GM21381 (cell line): ENCODE data around the gene TMEM170B.

Experiments used
- ATAC-seq: cut with Tn5 transposase; IDR thresholded peaks from one replicate; pipeline ENCODE4 v1.9.1; 2021; ENCODE audit warnings: mild to moderate bottlenecking, moderate library complexity; ENCODE audit not compliant: unreplicated experiment

The TMEM170B gene

DNA sequence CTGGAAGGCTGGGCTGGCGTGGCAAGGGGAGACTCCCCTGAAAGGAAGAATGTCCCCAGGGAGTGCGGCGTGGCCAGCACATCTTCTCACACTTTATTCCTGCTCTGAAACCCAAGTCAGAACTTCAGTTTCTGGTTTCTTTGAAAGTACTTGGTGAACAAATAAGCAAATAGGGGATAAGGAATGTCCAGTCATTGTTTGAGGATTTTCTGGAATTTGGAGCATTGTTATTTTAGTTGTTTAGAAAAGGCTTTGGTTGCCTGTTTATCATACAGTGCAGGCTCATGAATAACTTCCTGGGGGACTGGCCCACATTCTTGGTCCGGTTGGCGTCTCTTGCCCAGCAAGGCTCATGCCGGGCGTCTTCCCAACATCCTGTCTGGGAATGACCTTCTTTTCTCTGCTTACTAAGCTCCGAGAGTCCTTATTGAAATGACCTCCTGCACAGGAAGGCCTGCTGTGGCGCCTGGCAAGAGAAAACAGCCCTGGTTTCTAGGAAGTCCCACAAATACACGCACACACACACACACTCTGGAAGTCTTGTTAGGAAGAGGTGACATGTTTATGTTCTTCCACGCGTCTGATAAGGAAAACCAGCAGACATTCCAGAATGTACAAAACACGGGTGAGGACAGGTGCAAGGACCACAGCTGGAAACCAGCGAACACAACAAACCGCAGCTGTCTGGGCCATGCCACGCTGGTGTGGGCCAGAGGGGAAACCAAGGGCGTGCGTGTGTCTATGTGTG lies 71.9 kb downstream of the TMEM170B start:
- ATAC-seq: no peak

GRCh38 chr6:11613336-11613735 lies 75.8 kb downstream of the TMEM170B start:
- no peak for ATAC-seq

DNA sequence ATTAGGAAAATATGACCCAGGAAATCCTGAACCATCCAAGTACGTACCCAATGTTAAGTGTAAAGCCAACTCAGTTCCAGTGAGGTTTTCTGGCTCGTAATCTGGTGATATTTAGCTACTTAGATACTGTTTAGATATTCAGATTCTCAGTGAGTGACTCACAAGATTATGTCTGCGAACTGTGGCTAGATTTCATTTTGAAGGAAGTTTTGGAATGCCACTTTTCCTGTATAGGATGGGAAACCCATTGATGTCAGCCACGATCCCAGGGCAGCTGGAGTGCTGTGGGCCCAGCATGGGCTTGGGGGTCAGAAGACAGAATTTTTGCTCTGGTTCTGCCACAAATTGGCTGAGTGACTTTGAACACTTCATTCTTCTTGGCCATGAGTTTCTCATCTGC lies 76.3 kb downstream of the TMEM170B start:
- ATAC-seq: no peak

GRCh38 chr6:11614534-11615213 lies 77.1 kb downstream of the TMEM170B start:
- no peak for ATAC-seq

DNA sequence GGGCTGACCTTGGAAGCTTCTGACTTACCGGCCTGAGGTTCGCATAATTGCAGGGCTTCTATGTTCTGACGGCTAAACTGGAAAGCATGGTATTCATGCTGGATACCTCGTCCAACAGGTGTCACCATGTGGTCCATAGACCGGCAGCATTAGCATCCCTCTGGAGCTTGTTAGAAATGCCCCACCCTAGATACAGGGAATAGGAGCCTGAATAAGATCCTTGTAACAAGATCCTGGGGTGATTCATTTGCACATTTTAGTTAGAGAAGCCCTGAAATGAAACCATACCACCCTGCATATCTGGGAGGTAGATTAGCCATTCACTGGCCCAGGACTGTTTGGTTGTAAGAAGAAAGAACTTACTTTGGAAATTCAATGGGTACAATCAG lies 77.7 kb downstream of the TMEM170B start:
- no peak for ATAC-seq

DNA sequence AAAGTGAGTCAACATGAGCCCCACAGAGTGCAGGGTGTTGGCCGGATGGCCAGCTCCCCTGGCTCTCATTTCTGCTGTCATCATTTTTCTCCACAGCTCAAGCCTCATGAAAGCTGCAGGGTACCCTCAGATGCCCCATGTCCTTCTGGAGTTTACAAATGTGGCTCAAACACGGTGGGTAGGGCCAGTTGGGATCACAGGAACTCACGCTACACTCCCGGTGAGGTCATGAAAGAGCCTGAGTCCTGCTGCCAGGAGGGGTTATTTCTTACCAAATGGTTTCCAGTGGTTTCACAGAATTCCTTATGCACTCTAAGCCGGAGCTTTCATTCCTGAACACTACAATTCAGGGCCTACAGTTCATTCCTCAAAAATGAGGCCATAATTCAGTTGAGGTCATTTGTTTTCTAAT lies 78.7 kb downstream of the TMEM170B start:
- ATAC-seq: no peak

GRCh38 chr6:11618533-11618932 lies 81.0 kb downstream of the TMEM170B start:
- ATAC-seq: no peak

DNA sequence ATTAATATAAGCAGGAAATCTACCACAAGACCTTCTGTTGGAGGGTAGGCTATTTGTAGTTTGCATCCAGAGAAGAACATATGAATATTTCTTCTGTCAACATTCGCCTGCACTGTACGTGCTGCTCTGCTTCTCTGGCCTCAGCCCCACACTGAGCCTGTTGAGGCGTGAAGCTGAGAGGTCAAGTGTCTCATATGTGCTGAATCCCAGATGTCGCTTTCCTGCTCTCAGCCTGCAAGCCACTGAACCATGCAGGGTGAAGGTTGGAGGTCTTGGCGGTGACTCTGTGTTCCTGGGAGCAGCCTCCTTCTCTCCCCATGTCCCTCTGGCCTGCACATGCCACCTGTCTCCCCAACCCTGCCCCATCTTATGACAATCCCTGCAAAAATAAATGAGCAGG lies 83.6 kb downstream of the TMEM170B start:
- ATAC-seq: no peak

GRCh38 chr6:11622156-11622555 lies 84.6 kb downstream of the TMEM170B start:
- no peak for ATAC-seq

DNA sequence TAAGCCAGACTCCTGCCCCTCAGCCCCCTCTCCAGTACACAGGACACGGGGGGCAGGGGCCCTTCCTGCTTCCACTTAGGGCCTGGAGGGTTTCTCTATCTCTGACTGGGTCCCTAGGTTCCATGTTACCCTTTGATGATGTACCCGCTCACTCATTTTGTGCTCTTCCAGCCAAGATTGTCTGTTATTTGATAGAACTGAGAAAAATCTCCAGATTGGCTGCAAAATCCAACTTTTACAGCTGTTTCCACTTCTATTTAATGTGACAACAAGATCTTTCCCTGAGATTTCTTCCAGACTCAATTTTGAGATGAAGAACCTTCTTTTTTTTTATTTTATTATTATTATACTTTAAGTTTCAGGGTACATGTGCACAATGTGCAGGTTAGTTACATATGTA lies 85.7 kb downstream of the TMEM170B start:
- ATAC-seq: no peak

DNA sequence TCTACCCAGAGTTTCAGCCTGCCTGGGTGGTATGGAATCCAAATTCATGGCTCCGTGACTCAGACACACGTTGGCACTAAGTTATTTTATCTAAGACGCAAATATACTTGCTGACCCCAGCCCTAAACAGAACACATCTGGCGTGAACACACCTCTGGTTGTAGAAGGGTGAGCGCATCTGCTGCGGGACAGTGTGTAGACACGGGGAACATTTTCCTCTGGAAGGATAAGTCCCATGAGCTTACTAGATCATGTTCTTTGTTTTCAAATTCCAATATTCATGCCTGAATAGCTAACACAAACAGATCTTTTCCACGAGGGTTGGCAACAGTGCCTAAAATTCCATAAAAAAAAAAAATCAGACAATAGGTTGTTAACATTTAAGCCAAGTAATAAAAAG lies 87.8 kb downstream of the TMEM170B start:
- ATAC-seq: no peak

GRCh38 chr6:11626356-11626755 lies 88.8 kb downstream of the TMEM170B start:
- ATAC-seq: no peak

GRCh38 chr6:11628562-11628961 lies 91.0 kb downstream of the TMEM170B start:
- ATAC-seq: no peak

GRCh38 chr6:11631008-11631407 lies 93.5 kb downstream of the TMEM170B start:
- ATAC-seq: no peak

DNA sequence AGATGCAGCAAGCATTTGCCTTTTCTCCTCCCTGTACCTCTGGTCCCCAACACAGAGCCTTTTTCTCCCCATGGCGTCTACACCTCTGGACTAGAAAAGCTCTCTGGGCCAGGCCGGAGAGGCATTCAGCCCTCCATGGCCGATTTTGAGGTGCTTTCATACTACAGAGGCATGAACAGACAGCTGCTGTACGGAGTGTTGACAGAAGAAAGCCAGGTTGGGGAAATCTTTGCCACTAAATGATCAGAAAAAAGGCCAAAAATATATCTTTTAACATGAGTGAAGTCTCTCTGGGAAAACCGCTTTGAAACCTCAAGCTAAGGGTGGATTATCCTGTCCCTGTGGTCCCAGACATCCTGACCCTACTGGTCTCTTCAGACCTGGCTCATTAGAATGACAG lies 94.0 kb downstream of the TMEM170B start:
- no peak for ATAC-seq

DNA sequence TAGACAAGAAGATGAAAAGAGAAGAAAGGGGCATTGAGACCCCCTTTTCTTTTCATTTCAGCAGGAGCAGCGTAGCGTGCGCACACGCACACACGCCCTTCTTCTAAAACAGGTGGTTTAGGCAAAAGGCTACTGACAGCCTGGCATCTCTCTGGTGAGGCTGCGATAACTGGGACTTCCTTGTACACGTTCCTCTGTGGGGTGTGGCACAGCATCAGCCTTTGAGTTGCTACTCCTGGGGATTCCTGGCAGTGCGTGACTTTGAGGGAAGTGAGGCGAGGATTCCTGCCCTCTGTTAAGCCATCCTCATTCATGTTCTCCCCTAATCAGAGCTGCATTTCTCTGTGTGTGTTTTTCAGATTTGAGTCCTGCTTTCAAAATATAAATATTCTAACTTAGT lies 94.7 kb downstream of the TMEM170B start:
- ATAC-seq: no peak

- no peak for ATAC-seq
Measured at GRCh38 chr6:11632795-11633511, 95.4 kb downstream of the TMEM170B start.
